NCI-H82 treated with DMSO at 0.1 percent for 48 hours (cell line): Measurements from ENCODE around the gene TEX22.

Experiments used
- DNase-seq: peaks from one replicate; lab custom pipeline; 2025; ENCODE audit not compliant: unreplicated experiment; lab: John Stamatoyannopoulos, UW

The TEX22 gene

GRCh38 chr14:105420101-105420973 lies 22.0 kb downstream of the TEX22 start:
- DNase-seq: no peak

DNA sequence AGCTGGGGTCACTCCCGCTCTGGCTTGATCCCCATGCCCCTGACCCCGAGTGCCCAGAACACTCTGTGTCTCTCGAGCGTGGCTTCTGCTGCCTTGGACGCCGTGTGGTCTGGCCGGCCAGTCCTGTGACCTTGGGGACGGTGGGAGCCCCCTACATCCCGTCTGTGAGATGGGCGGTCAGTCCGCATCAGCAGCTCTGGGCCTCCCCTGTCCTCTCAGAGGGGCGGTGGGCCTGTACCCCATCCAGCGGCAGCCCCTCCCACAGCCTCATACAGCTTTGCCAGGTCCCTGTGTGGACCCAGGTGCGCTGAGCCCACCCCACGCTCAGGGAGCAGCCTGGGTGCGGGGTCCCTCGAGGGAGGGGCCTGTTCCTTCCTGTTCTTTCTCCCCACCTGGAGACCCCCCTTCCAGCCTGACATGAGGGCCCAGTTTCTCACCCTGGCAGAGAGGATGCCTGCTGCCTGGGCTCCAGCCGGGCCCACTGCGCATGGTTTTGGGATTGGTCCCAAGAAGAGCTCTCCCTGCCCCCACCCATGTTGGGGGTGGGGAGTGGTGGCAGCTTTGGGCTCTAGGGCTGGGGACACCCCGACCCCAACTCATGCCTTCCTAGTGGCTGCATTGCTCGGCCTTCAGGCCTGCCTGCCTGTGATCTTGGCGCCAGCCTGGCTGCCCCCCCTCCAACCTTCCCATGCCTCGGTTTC lies 22.8 kb downstream of the TEX22 start:
- no peak for DNase-seq

DNA sequence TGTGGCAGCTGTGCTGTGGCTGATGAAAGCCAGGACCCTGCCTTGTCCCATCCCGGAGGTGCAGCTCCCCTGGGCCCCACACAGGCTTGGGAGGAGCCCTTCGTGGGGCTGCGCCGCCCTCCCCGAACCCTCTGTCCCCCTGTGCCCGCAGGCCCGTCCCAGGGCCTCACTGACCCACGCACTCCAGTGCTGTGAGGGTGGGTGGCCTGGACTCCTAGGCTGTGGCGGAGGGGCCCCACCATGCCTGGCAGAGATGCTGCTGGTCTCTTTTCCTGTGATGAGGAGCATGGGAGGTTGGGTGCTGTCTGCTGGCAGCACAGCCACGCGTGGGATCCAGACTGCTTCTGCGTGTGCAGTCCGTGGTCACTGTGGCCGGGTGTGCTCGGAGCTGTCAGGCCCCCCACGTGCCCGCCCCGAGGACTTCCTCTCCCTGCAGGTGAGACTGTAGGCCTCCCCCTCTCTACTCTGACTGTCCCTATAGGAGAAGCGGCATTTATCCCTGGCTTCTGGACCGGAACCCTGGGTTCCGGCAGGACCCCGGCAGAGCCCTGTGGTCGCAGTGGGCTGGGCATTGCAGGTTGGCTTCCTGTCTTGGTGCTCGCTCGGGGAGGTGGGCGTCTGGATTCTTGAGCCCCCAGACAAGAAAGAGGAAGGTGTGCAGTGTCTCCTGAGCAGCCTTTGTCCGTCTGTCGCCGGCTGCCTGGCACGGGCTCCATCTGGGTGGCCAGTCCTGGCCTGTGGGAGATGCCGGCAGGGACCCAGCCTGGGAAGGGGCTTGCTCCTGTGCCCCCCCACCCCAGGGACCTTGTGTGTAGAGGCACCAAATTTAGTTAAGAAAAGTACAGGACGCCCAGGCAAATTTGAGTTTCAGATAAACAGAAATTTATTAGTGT lies 23.6 kb downstream of the TEX22 start:
- DNase-seq: no peak

GRCh38 chr14:105422695-105423487 lies 24.6 kb downstream of the TEX22 start:
- no peak for DNase-seq

DNA sequence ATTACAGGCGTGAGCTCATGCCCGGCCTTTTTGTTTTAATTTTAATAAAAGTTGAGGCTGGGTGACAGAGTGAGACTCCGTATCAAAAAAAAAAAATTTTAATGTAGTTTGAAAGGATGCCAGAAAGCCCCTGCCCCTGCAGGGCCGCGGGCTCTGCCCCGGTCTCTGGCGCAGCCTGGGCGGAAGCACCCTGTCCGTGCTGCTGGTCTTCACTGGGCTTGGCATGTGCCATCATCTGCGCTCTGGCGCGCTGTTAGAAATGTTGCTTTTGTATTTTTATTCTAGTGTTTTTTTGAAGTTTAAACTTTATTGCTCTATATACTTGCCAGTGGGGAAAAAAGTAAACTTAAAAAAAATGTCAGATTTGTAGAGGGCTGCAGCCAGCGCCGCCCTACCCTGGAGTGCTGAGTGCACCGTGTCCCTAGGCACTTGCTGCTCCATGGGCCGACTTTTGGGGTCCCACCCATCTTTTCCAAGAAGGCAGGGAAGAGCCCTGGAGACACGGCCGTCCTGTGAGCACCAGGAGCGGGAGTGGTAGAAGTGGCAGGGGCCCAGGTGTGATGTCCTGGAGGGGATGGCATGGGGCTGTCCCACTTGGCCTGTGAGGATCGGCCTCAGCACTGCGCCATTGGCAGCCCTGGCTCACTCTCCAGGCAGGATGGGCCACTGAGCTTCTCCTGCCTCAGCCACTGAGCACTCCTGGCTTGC lies 25.3 kb downstream of the TEX22 start:
- no peak for DNase-seq

DNA sequence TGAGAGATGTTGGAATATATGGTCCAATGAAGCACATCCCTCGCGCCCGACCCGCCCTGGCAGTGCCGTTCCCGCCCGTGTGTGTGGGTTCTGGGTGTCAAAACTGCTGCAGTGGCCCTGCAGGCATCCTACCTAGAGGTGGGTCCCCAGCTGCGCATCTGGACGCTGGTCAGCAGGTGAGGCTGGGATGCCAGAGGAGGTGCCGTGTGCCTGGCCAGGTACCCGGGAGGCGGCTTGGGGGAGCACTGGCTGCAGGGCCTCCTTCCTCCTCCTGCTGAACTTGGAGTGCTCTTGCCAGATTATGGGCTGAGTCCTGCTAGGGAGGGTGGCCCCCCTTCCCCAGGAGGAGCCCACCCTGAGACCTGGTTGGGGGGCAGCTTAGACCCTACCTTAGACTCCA lies 26.5 kb downstream of the TEX22 start:
- no peak for DNase-seq

DNA sequence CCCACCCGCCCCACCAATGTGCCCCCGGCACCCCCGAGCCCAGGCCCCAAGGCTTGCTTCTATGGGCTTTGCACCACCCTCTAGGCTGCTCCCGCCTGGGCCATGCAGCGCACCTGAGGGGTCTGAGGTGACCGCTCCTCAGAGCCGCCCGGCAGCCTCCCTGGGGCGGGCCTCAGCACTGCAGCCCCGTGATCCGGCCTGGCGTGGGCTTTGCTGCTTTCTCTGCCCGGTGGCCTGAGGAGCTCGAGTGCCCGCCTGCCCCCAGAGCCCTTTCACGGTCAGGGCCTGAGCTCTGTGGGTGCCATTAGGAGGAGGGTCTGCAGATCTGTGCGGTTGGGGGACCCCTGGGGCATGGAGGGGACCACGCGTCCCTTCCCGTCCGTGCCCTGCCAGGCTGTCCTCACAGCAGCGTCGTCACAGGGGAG lies 27.5 kb downstream of the TEX22 start:
- DNase-seq: no peak

DNA sequence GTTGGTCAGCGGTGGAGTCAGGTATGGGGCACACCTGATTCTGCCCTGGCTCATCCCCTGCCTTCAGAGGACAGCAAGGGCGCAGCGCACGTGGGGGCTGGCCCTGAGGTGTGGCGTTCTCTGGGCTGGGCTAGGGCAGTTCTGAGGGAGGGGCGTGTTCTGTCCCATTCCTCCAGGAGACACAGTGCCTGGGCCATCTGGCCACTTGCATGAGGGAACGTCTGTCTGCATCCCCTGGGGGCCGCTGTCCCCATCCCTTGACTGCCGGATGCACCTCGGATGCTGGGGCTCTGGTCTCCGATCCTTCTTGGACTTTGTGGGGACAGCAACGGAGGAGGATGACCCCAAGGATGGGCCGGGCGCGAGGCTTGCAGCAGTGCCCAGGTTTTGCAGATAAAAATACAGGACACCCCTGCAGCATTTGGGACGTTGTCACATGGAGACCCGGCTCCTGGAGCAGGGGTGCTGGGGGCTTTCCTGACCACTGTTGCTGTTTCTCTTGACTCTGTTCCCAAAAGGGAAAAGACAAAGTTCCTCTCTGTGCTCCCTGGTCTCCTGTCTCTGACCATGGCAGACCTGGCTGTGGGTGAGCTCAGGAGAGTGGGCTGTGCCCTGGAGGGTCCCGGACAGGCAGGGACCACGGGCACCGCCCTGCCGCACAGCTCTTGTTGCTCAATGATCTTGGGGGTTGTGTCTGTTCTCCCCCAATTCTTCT lies 28.2 kb downstream of the TEX22 start:
- DNase-seq: no peak

GRCh38 chr14:105427412-105427811 lies 29.1 kb downstream of the TEX22 start:
- no peak for DNase-seq

- no peak for DNase-seq
These were observed 29.7 kb downstream of the TEX22 start for GRCh38 chr14:105427936-105428485.

DNA sequence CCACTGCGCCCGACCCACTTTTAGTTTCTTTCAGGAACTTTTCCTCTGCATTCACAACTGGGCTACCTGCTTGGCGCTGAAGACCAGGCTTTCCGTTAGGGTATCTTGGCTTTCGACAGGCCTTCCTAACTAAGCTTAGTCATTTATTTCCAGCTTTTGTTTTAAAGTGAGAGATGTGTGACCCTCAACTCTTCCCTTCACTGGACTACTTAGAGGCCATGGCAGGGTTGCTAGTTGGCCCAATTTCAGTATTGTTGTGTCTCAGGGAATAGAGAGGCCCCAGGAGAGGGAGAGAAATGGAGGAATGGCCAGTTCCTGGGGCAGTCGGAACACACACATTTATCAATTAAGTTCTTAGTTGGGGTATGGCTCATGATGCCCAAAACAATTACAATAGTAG lies 31.7 kb downstream of the TEX22 start:
- no peak for DNase-seq

- DNase-seq: no peak
These were observed 32.2 kb downstream of the TEX22 start for GRCh38 chr14:105430565-105430964.

DNA sequence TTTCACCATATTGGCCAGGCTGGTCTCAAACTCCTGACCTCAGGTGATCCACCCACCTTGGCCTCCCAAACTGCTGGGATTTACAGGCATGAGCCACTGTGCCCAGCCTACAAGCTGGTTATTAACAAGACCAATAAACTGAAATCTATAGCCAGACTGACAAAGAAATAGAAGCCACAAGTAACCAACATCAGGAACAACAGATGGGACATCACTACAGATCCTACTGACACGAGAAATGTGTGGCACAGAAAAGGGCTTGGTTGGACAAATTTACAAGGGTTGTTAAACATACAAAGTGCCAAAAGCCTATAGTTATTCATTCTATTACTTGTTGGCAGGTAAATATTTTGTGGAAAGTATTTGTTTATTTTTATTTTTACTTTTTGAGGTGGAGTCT lies 32.9 kb downstream of the TEX22 start:
- DNase-seq: no peak

DNA sequence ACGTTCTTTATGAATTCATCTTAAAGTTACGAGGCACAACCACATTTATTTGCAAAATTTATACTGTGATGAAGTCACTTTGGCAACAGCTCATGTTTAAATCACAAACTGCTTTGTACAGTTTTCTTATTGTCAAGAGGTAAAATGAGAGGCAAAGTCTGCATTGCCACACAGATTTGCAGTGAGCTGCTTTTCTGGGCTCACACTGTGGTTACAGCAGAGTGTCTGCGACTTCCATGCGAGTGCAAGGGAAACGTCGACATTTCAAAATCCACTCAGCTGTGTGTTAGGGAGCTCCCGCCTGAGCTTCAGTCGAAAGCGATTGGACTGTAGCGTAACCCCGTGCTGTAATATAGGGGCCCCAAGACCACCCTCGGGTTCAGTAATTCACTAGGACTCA lies 34.3 kb downstream of the TEX22 start:
- no peak for DNase-seq

DNA sequence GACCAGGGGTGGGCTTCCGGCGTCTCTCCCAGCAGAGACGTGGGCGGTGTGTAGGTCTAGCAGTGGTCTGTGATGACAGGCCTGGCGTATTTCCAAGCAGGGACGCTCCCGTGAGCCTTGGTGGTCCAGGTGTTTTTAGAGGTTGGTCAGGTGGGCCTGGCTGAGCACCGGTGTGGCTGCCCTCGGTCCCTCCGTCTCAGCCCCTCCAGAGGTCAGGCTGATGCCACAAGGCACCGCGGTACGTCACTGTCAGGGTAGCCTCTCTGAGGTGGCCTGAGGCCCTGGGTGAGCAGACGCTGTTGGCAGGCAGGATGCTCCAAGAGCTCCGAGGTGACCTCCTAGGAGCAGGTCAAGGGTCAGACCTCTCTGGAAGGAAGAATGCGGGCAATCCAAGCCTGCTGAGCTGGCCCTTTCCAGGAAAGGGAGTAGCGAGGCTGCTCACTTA lies 34.8 kb downstream of the TEX22 start:
- no peak for DNase-seq

GRCh38 chr14:105436402-105436801 lies 38.1 kb downstream of the TEX22 start:
- DNase-seq: no peak

- no peak for DNase-seq
These were observed 38.8 kb downstream of the TEX22 start for GRCh38 chr14:105436891-105437722.
